ENCODE data around the gene CENPL.
"Not testable (repeated sequence)": the region's sequence is repeated elsewhere in the genome, so short reads cannot be mapped to it uniquely, and the experiment has no call there.

CENPL gene

DNA sequence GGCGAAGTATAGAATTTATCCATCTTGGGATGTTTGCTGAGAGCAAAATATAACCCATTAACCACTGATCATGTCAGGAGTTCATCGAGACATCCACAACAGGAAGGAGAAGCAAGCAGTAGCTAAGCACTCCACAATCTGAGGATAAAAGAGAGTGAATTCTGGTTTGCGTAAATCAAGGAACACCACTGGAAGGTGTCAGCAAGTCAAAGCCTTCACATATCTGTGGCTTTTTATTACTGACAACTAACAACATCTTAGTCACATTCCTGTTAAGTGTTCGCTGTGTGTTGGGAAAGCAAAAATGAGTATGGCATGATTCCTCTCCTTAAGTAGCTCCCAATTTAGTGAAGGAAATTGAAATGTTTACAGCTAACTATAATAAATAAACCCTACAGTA lies 44.7 kb downstream of the CENPL start:
- TF ChIP-seq, protein P1, sequence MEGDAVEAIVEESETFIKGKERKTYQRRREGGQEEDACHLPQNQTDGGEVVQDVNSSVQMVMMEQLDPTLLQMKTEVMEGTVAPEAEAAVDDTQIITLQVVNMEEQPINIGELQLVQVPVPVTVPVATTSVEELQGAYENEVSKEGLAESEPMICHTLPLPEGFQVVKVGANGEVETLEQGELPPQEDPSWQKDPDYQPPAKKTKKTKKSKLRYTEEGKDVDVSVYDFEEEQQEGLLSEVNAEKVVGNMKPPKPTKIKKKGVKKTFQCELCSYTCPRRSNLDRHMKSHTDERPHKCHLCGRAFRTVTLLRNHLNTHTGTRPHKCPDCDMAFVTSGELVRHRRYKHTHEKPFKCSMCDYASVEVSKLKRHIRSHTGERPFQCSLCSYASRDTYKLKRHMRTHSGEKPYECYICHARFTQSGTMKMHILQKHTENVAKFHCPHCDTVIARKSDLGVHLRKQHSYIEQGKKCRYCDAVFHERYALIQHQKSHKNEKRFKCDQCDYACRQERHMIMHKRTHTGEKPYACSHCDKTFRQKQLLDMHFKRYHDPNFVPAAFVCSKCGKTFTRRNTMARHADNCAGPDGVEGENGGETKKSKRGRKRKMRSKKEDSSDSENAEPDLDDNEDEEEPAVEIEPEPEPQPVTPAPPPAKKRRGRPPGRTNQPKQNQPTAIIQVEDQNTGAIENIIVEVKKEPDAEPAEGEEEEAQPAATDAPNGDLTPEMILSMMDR (IDR thresholded peaks at IDR 0.05; ENCODE audit: low read depth, low read length, missing control alignments): no peak
- DNase-seq (ENCODE audit: extremely low read depth, low read depth): no peak
- H3K4me3 ChIP-seq (replicated peaks; ENCODE audit: low read depth, low read length): no peak overlapping the region

DNA sequence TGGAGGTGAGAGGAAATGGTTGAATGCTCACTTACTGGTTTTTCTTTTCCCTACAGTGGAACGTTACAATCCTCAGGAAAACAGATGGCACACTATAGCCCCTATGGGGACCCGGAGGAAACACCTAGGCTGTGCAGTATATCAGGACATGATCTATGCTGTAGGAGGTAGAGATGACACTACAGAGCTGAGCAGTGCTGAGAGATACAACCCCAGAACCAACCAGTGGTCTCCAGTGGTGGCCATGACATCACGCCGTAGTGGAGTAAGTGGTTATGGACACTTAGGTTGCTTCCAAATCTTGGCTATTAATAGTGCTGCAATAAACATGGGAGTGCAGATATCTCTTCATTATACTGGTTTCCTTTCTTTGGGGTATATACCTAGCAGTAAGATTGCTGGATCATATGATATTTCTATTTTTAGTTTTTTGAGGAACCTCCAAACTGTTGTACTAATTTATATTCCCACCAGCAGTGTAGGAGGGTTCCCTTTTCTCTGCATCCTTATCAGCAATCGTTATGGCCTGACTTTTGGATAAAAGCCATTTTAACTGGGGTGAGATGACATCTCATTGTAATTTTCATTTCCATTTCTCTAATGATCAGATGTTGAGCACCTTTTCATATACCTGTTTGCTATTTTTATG lies 49.0 kb downstream of the CENPL start:
- H3K4me3 ChIP-seq (replicated peaks; ENCODE audit: low read depth, low read length): no peak overlapping the region
- no peak for DNase-seq (ENCODE audit: extremely low read depth, low read depth)
- TF ChIP-seq, protein P1 (IDR thresholded peaks at IDR 0.05; ENCODE audit: low read depth, low read length, missing control alignments): no peak

- TF ChIP-seq, protein P1 (IDR thresholded peaks at IDR 0.05; ENCODE audit: low read depth, low read length, missing control alignments): no peak
- no peak for DNase-seq (ENCODE audit: extremely low read depth, low read depth)
- H3K4me3 ChIP-seq (replicated peaks; ENCODE audit: low read depth, low read length): no peak overlapping the region
Observed at GRCh38 chr1:173771560-173771959, 53.1 kb downstream of the CENPL start.

DNA sequence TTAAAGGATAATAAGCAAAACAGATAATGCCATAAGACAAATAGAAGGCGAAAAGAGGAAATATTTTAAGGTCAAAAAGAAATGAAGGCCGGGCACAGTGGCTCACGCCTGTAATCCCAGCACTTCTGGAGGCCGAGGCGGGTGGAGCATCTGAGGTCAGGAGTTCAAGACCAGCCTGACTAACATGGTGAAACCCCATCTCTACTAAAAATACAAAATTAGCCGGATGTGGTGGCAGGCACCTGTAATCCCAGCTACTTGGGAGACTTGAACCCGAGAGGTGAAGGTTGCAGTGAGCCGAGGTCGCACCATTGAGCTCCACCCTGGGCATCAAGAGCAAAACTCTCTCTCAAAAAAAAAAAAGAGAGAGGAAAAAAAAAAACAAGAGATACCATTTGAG lies 54.4 kb downstream of the CENPL start:
- H3K4me3 ChIP-seq (replicated peaks; ENCODE audit: low read depth, low read length); DNase-seq (ENCODE audit: extremely low read depth, low read depth): not testable (repeated sequence)

- TF ChIP-seq, protein P1 (IDR thresholded peaks at IDR 0.05; ENCODE audit: low read depth, low read length, missing control alignments): no peak
- no peak for DNase-seq (ENCODE audit: extremely low read depth, low read depth)
- H3K4me3 ChIP-seq (replicated peaks; ENCODE audit: low read depth, low read length): no peak overlapping the region
Observed at GRCh38 chr1:173768827-173769226, 55.9 kb downstream of the CENPL start.

DNA sequence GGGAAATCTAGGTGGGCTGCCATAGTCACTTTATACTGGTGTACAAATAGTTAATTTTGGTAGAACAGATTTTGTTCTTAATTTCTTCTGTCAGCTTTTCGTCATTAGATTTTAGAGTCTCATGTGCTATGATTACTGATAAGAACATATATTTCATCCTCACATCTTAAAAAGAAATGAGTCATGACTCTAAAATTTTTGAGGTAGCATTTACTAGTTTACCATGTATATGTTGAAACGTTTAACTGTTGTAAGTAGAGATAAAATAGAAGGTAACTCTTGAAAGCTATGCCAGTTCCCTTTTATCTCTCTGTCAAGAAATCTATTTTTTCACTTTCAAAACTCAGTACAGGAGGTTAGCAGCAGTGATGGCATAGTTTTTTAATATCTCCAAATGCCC lies 56.5 kb downstream of the CENPL start:
- TF ChIP-seq, protein P1 (IDR thresholded peaks at IDR 0.05; ENCODE audit: low read depth, low read length, missing control alignments): no peak
- no peak overlapping the region for H3K4me3 ChIP-seq (replicated peaks; ENCODE audit: low read depth, low read length)
- no peak for DNase-seq (ENCODE audit: extremely low read depth, low read depth)

DNA sequence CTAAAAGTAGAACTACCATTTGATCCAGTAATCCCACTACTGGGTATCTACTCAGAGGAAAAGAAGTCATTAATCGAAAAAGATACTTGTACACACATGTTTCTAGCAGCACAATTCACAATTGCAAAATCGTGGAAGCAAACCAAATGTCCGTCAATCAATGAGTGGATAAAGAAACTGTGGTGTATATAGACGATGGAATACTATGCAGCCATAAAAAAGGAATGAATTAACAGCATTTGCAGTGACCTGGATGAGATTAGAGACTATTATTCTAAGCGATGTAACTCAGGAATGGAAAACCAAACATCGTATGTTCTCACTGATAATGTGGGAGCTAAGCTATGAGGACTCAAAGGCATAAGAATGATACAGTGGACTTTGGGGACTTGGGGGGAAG lies 60.4 kb downstream of the CENPL start:
- H3K4me3 ChIP-seq (replicated peaks; ENCODE audit: low read depth, low read length); DNase-seq (ENCODE audit: extremely low read depth, low read depth): not testable (repeated sequence)

- DNase-seq (ENCODE audit: extremely low read depth, low read depth): no peak
- no peak overlapping the region for H3K4me3 ChIP-seq (replicated peaks; ENCODE audit: low read depth, low read length)
- TF ChIP-seq, protein P1 (IDR thresholded peaks at IDR 0.05; ENCODE audit: low read depth, low read length, missing control alignments): no peak
Observed at GRCh38 chr1:173758980-173759379, 65.7 kb downstream of the CENPL start.

Data from HFF-Myc (cell line).